Smooth muscle cell (in vitro differentiated cells): ENCODE data around the gene ZBTB38. TPM values are rescaled to one million over a fixed set of nuclear protein-coding genes. Genes with fewer than 3 reads are reported as not detected.

Experiments used
- DNase-seq: peaks from one replicate; lab custom pipeline; 2025; ENCODE audit not compliant: unreplicated experiment; lab: John Stamatoyannopoulos, UW
- H2AFZ ChIP-seq: fragments of 200-600 bp; sonication (generic); 2 replicates; pipeline ENCODE4 v1.6.0; 2016; ENCODE audit warnings: antibody characterized with exemption, low read depth, mild to moderate bottlenecking
- H3F3A ChIP-seq: fragments of 200-600 bp; sonication (generic); 2 replicates; pipeline ENCODE4 v1.6.0; 2017; ENCODE audit warnings: antibody characterized with exemption, low read depth
- H3K27ac ChIP-seq: fragments of 200-600 bp; sonication (generic); 2 replicates; pipeline ENCODE4 v1.5.1; 2016; ENCODE audit warnings: low read depth, mild to moderate bottlenecking
- H3K27me3 ChIP-seq: fragments of 200-600 bp; sonication (generic); 2 replicates; pipeline ENCODE4 v1.6.1; 2016; ENCODE audit warnings: low read depth, mild to moderate bottlenecking
- H3K36me3 ChIP-seq: fragments of 200-600 bp; sonication (generic); 2 replicates; pipeline ENCODE4 v1.5.1; 2016; ENCODE audit warnings: low read depth
- H3K4me1 ChIP-seq: fragments of 200-600 bp; sonication (generic); 2 replicates; pipeline ENCODE4 v1.5.1; 2016; ENCODE audit warnings: low read depth
- H3K4me2 ChIP-seq: fragments of 200-600 bp; sonication (generic); 2 replicates; pipeline ENCODE4 v1.6.0; 2016; ENCODE audit warnings: mild to moderate bottlenecking
- H3K4me3 ChIP-seq: fragments of 200-600 bp; sonication (generic); 2 replicates; pipeline ENCODE4 v1.5.1; 2016; ENCODE audit warnings: mild to moderate bottlenecking
- H3K79me2 ChIP-seq: fragments of 200-600 bp; sonication (generic); 2 replicates; pipeline ENCODE4 v1.6.0; 2016; ENCODE audit warnings: low read depth, mild to moderate bottlenecking
- H3K9ac ChIP-seq: fragments of 200-600 bp; sonication (generic); 2 replicates; pipeline ENCODE4 v1.6.0; 2016; ENCODE audit warnings: low read depth
- H3K9me3 ChIP-seq: fragments of 200-600 bp; sonication (generic); replicated peaks from 2 replicates; pipeline ENCODE4 v1.5.1; 2016; ENCODE audit warnings: low read depth
- H4K20me1 ChIP-seq: fragments of 200-600 bp; sonication (generic); 2 replicates; pipeline ENCODE4 v1.6.0; 2016; ENCODE audit warnings: low read depth
- CTCF ChIP-seq: fragments of 200-600 bp; sonication (generic); IDR thresholded peaks from 2 replicates; pipeline ENCODE4 v1.5.1; 2017; ENCODE audit warnings: borderline replicate concordance, mild to moderate bottlenecking, antibody characterized with exemption; ENCODE audit not compliant: insufficient read depth, poor library complexity, severe bottlenecking
- WGBS: methylation state at CpG from one replicate; pipeline ENCODE4 v1.1.7; 2016; ENCODE audit warnings: low lambda C conversion rate; 5-methylcytosine and 5-hydroxymethylcytosine counted together
- polyA plus RNA-seq: library from polyadenylated mRNA; unstranded; fragments of >200 nt; fragmentation: Nextera tagmentation; extraction: Ambion mirVana; gene quantifications from 2 replicates; pipeline ENCODE4 v1.2.1, GENCODE V29; 2016
- total RNA-seq: library from RNA; depleted of rRNA; stranded (reverse); fragments of >200 nt; gene quantifications from 2 replicates; pipeline ENCODE4 v1.2.3, GENCODE V29; 2014

ZBTB38 gene
- total and polyA plus RNA-seq, 2 experiments from 2014 or later: 21.7 to 68.0 TPM

- no peak for DNase-seq
- TF ChIP-seq CTCF: no peak
- peaks cover 36% of the 10 kb centered on the region for H3K4me1 ChIP-seq
- peaks cover 10% of the 10 kb centered on the region for H3K79me2 ChIP-seq
- no peak overlapping the region for H3K9ac ChIP-seq
- WGBS: 71% methylated on average over 3 of the region's 3 CpGs
- H3K9me3 ChIP-seq: no peaks in the 10 kb centered on the region
- H3K27ac ChIP-seq: peak overlapping the region; percentile 87
- no peak overlapping the region for H3K4me2 ChIP-seq
- no peaks in the 10 kb centered on the region for H3K27me3 ChIP-seq
- peaks cover 12% of the 10 kb centered on the region for H3F3A ChIP-seq
- no peak overlapping the region for H2AFZ ChIP-seq
- H3K4me3 ChIP-seq: no peak overlapping the region
- H3K36me3 ChIP-seq: no peaks in the 10 kb centered on the region
- H4K20me1 ChIP-seq: no peaks in the 10 kb centered on the region
Measured at GRCh38 chr3:141409940-141410241, 41.6 kb downstream of the ZBTB38 start.

- no peak overlapping the region for H3K9ac ChIP-seq
- 81% methylated on average over 3 of the region's 3 CpGs for WGBS
- no peaks in the 10 kb centered on the region for H3K36me3 ChIP-seq
- peaks cover 15% of the 10 kb centered on the region for H3K79me2 ChIP-seq
- no peak for TF ChIP-seq CTCF
- no peaks in the 10 kb centered on the region for H4K20me1 ChIP-seq
- no peak overlapping the region for H3K4me3 ChIP-seq
- no peaks in the 10 kb centered on the region for H3K9me3 ChIP-seq
- H3K4me1 ChIP-seq: peaks cover 33% of the 10 kb centered on the region
- peaks cover 12% of the 10 kb centered on the region for H3F3A ChIP-seq
- DNase-seq: no peak
- no peaks in the 10 kb centered on the region for H3K27me3 ChIP-seq
- no peak overlapping the region for H2AFZ ChIP-seq
- no peak overlapping the region for H3K4me2 ChIP-seq
- peak overlapping the region; percentile 87 for H3K27ac ChIP-seq
Measured at GRCh38 chr3:141410408-141410807, 42.1 kb downstream of the ZBTB38 start.

GRCh38 chr3:141410846-141411245 is 42.5 kb downstream of the ZBTB38 start:
- 78% methylated on average over 3 of the region's 3 CpGs for WGBS
- H3K27ac ChIP-seq: peak overlapping the region; percentile 87
- no peaks in the 10 kb centered on the region for H4K20me1 ChIP-seq
- no peak for TF ChIP-seq CTCF
- H3K9ac ChIP-seq: peak overlapping the region; percentile 66
- peaks cover 19% of the 10 kb centered on the region for H3K79me2 ChIP-seq
- H2AFZ ChIP-seq: no peak overlapping the region
- no peak for DNase-seq
- no peaks in the 10 kb centered on the region for H3K36me3 ChIP-seq
- peak overlapping the region; percentile 80 for H3K4me2 ChIP-seq
- no peaks in the 10 kb centered on the region for H3K27me3 ChIP-seq
- peaks cover 12% of the 10 kb centered on the region for H3F3A ChIP-seq
- no peaks in the 10 kb centered on the region for H3K9me3 ChIP-seq
- H3K4me1 ChIP-seq: peaks cover 29% of the 10 kb centered on the region
- H3K4me3 ChIP-seq: no peak overlapping the region

- DNase-seq: no peak
- peaks cover 28% of the 10 kb centered on the region for H3K4me1 ChIP-seq
- no peak overlapping the region for H3K4me3 ChIP-seq
- H3F3A ChIP-seq: peaks cover 12% of the 10 kb centered on the region
- peak overlapping the region; percentile 66 for H3K9ac ChIP-seq
- H2AFZ ChIP-seq: no peak overlapping the region
- H3K36me3 ChIP-seq: no peaks in the 10 kb centered on the region
- no peak for TF ChIP-seq CTCF
- peak overlapping the region; percentile 87 for H3K27ac ChIP-seq
- 52% methylated on average over 7 of the region's 7 CpGs for WGBS
- no peaks in the 10 kb centered on the region for H3K9me3 ChIP-seq
- H3K79me2 ChIP-seq: peaks cover 19% of the 10 kb centered on the region
- H3K4me2 ChIP-seq: peak overlapping the region; percentile 80
- H4K20me1 ChIP-seq: no peaks in the 10 kb centered on the region
- no peaks in the 10 kb centered on the region for H3K27me3 ChIP-seq
Measured at GRCh38 chr3:141411251-141411771, 43.0 kb downstream of the ZBTB38 start.
